ENCODE measurements around the gene HEATR9.
A peak's percentile ranks its signal among the peaks of the same experiment; 100 is the strongest.

The HEATR9 gene

DNA sequence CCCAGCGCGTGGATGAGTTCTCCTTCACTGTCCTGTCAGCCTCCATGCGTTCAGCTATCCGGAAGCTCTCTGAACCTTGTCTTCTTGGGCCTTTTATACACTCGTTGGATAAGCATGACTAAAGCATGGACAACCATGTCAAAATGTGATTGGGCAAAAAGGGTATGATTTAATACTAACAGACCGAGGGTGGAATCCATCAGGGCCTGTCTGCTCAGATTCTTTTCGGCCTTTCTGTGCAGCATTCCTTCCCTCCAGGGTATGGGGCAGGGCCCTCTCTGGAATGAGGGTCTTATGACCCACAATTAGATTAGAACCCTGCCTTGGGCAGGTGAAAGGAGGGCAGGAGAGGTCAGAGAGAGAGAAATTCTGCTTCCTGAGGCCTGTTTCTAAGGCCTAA lies 25.5 kb upstream of the HEATR9 start:
- FAIRE-seq: no peak
- no peak for DNase-seq (ENCODE audit: insufficient read length, low spot score)

DNA sequence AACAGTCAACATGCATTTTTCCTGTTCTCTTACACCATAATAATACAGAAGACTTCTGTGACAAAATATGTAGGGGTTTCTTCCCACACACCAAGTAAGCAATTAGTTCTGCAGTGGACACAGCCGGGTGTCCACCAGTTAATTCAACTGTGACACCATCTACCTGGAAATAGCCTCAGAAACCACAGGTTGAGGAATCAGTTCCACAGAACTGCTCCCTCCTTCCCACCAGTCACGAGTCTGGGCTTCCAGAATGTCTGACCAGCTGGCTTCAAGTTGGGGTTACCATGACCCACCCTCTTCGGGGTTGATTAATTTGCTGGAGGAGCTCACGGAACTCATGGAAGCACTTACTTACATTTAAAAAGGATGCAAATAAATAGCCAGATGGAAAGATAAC lies 25.1 kb upstream of the HEATR9 start:
- FAIRE-seq: no peak

DNA sequence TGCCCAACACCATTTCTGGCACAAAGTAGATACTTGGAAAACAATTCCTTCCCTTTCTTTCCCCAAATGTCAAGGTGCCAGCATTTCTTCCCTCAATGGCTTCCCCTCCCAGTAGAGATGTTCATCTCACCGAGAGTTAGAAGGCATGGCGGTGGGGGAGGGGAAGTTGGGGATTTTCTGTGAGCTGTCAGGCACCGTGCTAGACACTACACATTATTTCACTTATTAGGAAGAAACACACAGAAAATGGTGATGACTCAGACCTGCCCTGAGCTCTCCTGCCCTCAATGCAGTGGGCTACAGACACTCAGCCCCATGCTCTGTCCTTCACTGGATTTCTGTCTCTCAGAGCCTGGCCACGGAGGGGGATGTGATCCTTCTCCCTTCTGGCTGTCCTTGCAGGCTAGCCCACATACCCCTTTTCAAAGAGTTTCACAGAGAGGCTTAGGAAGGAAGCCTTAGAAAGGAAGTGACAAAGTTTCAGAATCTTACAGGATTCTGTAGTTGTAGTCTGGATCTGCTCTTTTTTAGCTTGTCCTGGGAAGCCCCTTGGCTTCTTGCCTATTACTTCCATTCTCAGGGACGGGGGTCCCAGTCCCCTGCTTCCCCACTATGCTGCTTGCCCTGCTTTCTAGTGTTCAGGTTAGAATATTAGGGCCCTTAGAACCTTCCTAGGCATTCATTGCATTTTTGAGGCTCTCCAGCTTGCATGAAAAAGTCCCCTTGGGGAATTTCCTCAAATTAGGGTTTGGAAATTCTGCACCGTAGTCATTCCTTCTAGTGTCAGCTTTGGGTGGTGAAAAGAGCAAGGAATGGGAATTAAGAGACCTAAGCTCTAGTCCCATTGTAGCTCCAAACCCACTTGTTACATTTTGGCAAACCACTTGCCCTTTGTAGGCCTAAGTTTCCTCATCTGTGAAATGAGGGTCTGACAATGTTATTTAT lies 23.7 kb upstream of the HEATR9 start:
- DNase-seq (ENCODE audit: insufficient read length, low spot score) (no peak), FAIRE-seq (no peak)

More for the DNA sequence above, 25.1 kb upstream of the HEATR9 start:
- no peak for DNase-seq (ENCODE audit: insufficient read length, low spot score)

DNA sequence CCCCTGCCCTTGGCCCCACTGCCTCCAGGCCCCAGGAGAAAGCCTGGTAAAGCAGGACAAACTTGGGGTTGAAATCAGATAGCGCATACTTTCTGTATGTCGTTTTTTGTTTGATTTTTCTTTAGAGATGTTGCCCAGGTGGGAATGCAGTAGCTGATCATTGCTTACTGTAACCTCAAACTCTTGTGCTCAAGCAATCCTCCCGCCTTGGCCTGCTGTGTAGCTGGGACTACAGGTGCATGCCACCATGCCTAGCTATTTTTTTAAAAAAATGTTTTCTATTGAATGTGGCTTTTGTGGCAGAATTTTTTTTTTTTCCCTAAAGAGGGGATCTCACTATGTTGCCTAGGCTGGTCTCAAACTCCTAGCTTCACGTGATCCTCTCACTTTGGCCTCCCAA lies 22.6 kb upstream of the HEATR9 start:
- DNase-seq (ENCODE audit: insufficient read length, low spot score) (no peak), FAIRE-seq (no peak)

GRCh38 chr17:35890774-35891155 lies 22.1 kb upstream of the HEATR9 start:
- no peak for FAIRE-seq
- DNase-seq (ENCODE audit: insufficient read length, low spot score): no peak

DNA sequence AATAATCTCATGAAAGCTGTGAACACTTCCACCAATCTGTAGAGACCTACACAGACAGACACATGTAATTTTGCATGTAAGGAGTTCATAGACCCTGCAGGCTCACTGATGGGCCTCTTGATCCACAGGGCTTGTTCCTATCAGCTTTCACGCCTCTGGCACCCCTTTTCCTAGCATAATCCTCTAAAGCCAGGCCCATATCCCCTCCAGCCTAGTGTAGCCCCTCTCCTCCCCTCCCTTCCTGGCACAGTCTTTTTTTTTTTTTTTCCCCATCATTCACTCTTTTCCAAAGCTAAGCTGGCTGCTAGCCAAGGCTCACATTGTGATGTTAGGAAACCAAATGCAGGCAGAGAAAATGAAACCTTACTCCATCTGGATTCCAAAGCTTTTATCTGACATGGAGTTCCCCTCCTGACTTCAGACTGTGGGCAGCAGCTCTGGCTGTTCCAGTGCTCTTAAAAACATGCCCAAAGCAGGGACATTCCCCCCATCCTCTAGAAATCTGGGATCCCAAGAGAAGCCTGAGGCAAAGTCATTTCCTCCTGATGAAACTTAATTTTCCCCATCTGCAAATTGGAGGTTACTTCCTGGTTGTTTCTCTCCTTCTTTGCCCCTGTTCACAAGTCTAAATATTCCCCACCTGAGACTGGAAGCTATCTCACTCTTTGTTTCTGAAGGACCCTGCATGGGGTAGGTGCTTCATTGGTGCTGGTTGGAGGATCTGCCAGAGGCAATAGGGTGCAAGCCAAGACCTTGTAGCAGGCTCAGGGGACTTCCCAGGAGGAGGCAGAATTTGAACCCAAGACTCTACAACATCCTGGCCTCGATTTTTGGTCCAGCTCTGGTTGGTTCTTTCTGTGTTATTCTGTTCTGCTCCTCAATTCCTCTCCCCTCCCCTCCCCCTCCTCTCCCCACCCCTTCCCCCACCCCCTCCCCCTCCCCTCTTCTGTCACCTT lies 21.4 kb upstream of the HEATR9 start:
- DNase-seq (ENCODE audit: insufficient read length, low spot score): no peak
- FAIRE-seq: no peak

GRCh38 chr17:35889241-35889640 lies 20.6 kb upstream of the HEATR9 start:
- FAIRE-seq: no peak
- DNase-seq (ENCODE audit: insufficient read length, low spot score): no peak

DNA sequence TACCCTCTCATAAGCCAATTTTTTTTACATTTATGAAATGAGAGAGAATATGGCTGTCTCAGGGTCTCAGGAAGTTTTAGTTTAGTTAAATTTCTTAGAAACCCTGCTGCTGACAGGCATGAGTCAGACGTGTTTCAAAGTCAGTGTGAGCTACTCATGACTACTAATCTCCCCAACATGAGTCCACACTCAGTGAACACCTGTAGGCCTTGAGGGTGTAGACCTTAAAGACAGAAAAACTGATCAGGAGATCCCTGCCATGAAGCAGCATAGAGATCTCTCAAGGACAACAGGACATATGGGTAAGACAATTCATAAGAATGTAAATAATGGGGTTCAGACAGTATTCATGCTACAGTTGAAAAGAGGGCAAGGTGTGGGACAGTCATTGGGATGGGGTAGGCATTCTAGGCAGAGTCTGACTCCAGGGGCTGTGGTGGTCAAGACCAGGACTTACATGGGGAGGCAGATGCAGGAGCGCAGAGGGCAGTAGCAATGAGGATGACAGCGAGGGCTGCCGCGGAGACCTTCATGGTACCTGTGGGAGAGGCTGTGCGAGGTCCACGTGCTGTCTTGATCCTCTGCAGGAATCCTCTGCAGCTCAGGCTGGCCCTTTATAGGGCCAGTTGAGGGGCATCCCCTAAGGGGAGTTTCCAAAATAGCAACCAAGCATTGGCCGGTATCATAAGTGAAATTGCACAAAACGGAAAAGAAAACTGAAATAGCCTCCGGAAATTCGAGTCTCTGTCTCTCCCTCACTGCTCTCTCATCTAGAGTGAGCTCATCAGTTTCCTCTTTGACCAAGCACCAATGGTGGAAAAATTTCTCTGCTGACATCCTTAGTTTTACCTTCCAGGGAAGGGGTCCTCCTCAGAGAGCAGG lies 11.3 kb upstream of the HEATR9 start, which contains the start of gene CCL5:
Gene CCL5 (minus strand): TSS at position 588 of the 882 bp plus-strand sequence.
- DNase-seq (ENCODE audit: insufficient read length, low spot score): peak; percentile 76

GRCh38 chr17:35878361-35878760 lies 9.7 kb upstream of the HEATR9 start:
- FAIRE-seq (no peak), DNase-seq (ENCODE audit: insufficient read length, low spot score) (no peak)

More for the DNA sequence above, 11.3 kb upstream of the HEATR9 start, which contains the start of gene CCL5:
- no peak for FAIRE-seq

GRCh38 chr17:35877345-35878029 lies 8.8 kb upstream of the HEATR9 start:
- DNase-seq (ENCODE audit: insufficient read length, low spot score) (no peak), FAIRE-seq (no peak)

DNA sequence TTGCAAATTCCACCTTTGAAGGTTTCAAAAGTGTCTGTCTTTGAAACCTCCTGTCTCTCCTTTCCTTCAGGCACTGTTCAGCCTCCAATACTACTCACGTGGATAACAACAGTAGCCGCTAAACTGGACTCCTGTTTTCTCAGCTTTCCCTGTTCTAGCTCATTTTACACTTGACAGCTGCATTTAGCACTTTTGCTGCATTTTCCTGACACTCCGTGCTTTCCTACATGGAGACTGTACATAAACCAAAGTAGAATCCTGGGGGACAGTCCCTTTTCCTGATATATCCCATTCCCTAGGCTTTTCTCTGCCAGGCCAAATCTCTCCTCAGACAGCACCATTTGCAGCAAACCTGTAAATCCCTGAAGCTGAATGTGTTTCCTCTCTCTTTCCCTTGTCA lies 7.8 kb upstream of the HEATR9 start:
- FAIRE-seq: no peak
- DNase-seq (ENCODE audit: insufficient read length, low spot score): no peak

- FAIRE-seq (no peak), DNase-seq (ENCODE audit: insufficient read length, low spot score) (no peak)
These were observed 7.1 kb upstream of the HEATR9 start for GRCh38 chr17:35875800-35876139.

DNA sequence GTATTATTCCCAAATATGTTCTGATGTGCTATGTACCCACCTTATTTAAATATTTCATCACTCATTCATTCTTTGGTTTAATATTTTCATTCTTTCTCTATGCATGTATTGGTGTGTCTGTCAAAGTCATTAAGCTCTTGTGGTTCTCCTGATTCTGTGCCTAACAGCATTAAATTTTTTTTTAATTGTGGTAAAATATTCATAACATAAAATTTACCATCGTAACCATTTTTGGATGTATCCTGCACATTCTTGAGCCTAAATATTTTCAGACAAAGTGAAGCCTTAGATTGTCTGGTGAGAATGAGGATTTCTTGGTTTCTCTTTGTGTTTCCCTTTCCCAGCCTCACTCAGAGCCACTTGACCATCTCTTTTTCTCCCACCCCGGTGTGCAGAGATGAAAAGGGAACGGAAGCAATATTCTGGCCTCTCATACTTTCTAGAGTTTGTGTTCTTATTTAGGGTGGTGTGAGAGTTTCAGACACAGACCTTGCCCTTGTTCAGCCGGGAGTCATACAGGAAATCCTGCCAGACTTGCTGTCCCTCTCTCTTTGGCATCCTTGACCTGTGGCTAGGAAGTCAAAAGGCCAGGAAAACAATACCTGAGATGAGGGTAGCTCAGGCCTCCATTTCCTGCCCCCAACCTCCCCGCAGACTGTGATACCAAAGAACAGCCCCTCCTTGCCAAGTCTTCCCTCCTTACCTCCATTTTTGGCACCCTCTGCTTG lies 6.5 kb upstream of the HEATR9 start:
- FAIRE-seq (no peak), DNase-seq (ENCODE audit: insufficient read length, low spot score) (no peak)

GRCh38 chr17:35872196-35872980 lies 3.7 kb upstream of the HEATR9 start:
- DNase-seq (ENCODE audit: insufficient read length, low spot score): no peak
- no peak for FAIRE-seq

DNA sequence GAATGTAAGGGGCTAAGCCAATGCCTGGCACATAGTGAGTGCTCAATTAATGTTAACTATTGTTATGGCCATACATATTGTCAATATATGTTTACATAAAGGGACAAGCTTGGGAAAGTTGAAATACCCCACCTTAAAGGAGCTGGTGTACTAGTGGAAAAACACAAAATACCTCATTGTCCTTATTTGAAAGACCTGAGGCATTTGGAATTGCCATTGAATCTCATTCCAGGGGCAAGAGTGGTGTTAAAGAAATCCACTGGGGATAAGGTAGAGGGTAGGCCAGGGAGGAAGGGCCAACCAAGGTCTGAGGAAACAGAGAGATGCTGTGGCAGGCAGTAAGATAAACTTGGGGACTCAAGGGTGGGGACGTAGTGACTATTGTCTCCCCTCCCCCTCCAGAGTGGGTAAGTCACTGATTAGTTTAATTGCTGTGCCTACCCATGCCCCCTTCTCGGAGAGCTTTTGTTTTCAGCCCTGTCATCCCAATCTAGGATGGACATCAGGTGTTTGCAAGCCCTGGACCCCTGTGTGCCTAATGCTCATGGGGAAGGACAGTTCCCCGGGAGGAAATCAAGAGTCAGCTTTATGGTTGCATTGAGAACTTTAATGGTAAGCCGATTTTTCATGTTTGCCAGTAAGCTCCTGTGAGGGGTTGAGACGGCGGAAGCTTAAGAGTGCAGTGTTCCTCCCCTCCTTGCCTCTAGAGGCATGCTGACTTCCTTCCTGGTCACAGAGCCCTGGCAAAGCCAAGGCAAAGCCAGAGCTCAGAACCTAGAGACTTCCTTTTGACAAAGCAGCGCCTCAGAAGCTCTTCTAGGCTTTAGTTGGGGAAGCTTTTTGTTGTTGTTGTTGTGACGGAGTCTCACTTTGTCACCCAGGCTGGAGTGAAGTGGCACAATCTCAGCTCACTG lies 2.5 kb upstream of the HEATR9 start:
- DNase-seq (ENCODE audit: insufficient read length, low spot score) (no peak), FAIRE-seq (no peak)

DNA sequence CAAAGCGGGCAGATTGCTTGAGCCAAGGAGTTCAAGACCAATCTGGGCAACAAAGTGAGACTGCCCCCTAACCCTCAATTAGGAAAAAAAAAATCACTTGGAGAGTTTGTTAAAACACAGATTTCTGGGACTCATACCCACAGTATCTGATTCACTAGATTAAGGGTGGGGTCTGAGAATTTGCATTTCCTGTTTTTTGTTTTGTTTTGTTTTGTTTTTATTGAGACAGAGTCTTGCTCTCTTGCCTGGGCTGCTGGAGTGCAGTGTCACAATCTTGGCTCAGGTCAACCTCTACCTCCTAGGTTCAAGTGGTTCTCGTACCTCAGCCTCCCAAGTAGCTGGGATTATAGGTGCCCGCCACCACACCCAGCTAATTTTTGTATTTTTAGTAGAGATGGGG lies 1.1 kb downstream of the HEATR9 start:
- no peak for FAIRE-seq
- DNase-seq (ENCODE audit: insufficient read length, low spot score): no peak

DNA sequence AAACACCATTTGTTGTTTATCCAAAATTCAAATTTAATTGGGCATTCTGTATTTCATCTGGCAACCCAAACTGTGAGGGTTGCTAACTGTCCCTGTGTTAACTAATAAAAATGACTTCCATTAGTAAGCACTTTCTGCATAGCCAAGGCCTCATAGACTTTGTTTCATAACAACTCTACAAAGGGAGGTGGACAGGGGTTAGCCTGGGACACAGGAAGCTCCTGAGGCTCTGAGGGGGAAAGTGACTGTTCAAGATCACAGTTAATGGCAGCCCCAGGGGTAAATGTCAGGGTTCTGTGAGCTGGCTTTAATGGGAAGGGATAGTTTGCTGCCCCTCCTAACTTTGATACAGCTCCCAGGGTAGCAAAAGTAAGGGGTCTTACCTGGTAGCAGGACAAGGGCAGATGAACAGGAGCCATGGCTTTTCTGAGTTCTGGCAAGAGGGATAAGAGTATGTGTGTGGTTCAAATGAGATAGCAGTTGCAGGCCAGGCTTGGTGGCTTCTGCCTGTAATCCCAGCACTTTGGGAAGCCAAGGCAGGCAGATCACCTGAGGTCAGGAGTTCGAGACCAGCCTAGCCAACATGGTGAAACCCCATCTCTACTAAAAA lies 2.2 kb downstream of the HEATR9 start:
- FAIRE-seq: no peak
- no peak for DNase-seq (ENCODE audit: insufficient read length, low spot score)

Measured in GM19239 (cell line).